NCI-H187 treated with DMSO at 0.1 percent for 48 hours (cell line): ENCODE data around the gene SURF1.
"Not testable (repeated sequence)": the region's sequence is repeated elsewhere in the genome, so short reads cannot be mapped to it uniquely, and the experiment has no call there.

Experiments used
- DNase-seq: peaks from one replicate; lab custom pipeline; 2025; lab: John Stamatoyannopoulos, UW

The SURF1 gene

GRCh38 chr9:133356391-133357091 lies at the start of gene SURF1, which contains the start of gene SURF2:
Gene SURF1 (minus strand): TSS chr9:133356487. CDS start chr9:133356453, 34 bp downstream.
Gene SURF2 (plus strand): TSS chr9:133356550. CDS start chr9:133356593, 43 bp downstream.
- no peak for DNase-seq

GRCh38 chr9:133405508-133406438 lies 49.5 kb upstream of the SURF1 start:
- DNase-seq, result no peak

GRCh38 chr9:133404454-133405002 lies 48.2 kb upstream of the SURF1 start:
- DNase-seq, result no peak

GRCh38 chr9:133403766-133404453 lies 47.6 kb upstream of the SURF1 start:
- no peak for DNase-seq

GRCh38 chr9:133402689-133403088 lies 46.4 kb upstream of the SURF1 start:
- no peak for DNase-seq

- DNase-seq, result no peak
These were observed 45.3 kb upstream of the SURF1 start for GRCh38 chr9:133401588-133401987.

GRCh38 chr9:133400292-133400691 lies 44.0 kb upstream of the SURF1 start:
- DNase-seq, result no peak

- no peak for DNase-seq
These were observed 41.6 kb upstream of the SURF1 start for GRCh38 chr9:133397895-133398294.

- DNase-seq, result no peak
These were observed 41.1 kb upstream of the SURF1 start for GRCh38 chr9:133397370-133397769.

GRCh38 chr9:133396952-133397351 lies 40.7 kb upstream of the SURF1 start:
- DNase-seq, result no peak

- DNase-seq, result no peak
These were observed 38.5 kb upstream of the SURF1 start for GRCh38 chr9:133394687-133395271.

- no peak for DNase-seq
These were observed 37.1 kb upstream of the SURF1 start for GRCh38 chr9:133393399-133393798.

- not testable (repeated sequence) for DNase-seq
These were observed 36.0 kb upstream of the SURF1 start for GRCh38 chr9:133392308-133392707.

GRCh38 chr9:133391449-133391848 lies 35.2 kb upstream of the SURF1 start:
- not testable (repeated sequence) for DNase-seq

GRCh38 chr9:133390713-133391112 lies 34.4 kb upstream of the SURF1 start:
- no peak for DNase-seq

- DNase-seq, result no peak
These were observed 33.3 kb upstream of the SURF1 start for GRCh38 chr9:133389562-133389961.

GRCh38 chr9:133389025-133389557 lies 32.8 kb upstream of the SURF1 start:
- DNase-seq, result no peak

- no peak for DNase-seq
These were observed 31.4 kb upstream of the SURF1 start for GRCh38 chr9:133387680-133388079.

- no peak for DNase-seq
These were observed 30.1 kb upstream of the SURF1 start for GRCh38 chr9:133386338-133386737.

GRCh38 chr9:133385452-133385851 lies 29.2 kb upstream of the SURF1 start:
- DNase-seq, result no peak

- no peak for DNase-seq
These were observed 28.5 kb upstream of the SURF1 start for GRCh38 chr9:133384736-133385321.
